SK-N-SH (cell line): ENCODE measurements around the gene ZNF620. TPM values are rescaled to one million over a fixed set of nuclear protein-coding genes. Genes with fewer than 3 reads are reported as not detected.

ENCODE experiments used
- CTCF ChIA-PET: fragments of 300-600, 350-600 bp; formaldehyde crosslinking; extraction: SDS; loops from one replicate; lab custom pipeline; 2021; lab: Yijun Ruan, JAX
- POLR2A ChIA-PET: fragments of 350-600 bp; sonication (Branson Sonifier 250); formaldehyde crosslinking; extraction: SDS; loops from one replicate; lab custom pipeline; 2020; ENCODE audit warnings: antibody characterized with exemption, inconsistent platforms; lab: Yijun Ruan, JAX
- DNase-seq: peaks from one replicate; pipeline ENCODE4 v3.0.0; 2012
- H2AFZ ChIP-seq: fragments of 200-600 bp; sonication (generic); 2 replicates; pipeline ENCODE4 v1.8.1; 2016; ENCODE audit warnings: antibody characterized with exemption, mild to moderate bottlenecking, low read depth
- H3F3A ChIP-seq: fragments of 200-600 bp; sonication (generic); replicated peaks from 2 replicates; pipeline ENCODE3; 2016; ENCODE audit warnings: antibody characterized with exemption, mild to moderate bottlenecking; ENCODE audit not compliant: insufficient read depth
- H3K27ac ChIP-seq, 2 experiments: fragments of 200-500 bp in 1 of 2; fragments of 200-600 bp in 1 of 2; sonication (Bioruptor generic) in 1 of 2; sonication (generic), shearing (Covaris generic) in 1 of 2; 2 replicates each; pipeline versions ENCODE4 v1.5.1 to v1.6.1; 2014 to 2016; ENCODE audit warnings: low read depth in 2 of 2, inconsistent platforms in 1 of 2, low read length in 1 of 2, mild to moderate bottlenecking in 1 of 2, mixed read lengths in 1 of 2
- H3K27me3 ChIP-seq: fragments of 200-600 bp; sonication (generic), shearing (Covaris generic); 2 replicates; pipeline ENCODE4 v1.6.1; 2016; ENCODE audit warnings: mixed run types; ENCODE audit not compliant: insufficient read depth
- H3K36me3 ChIP-seq, 2 experiments: fragments of 200-500 bp in 1 of 2; fragments of 200-600 bp in 1 of 2; sonication (Bioruptor generic) in 1 of 2; sonication (generic) in 1 of 2; replicated peaks in 1 of 2; 2 replicates each; pipeline versions ENCODE3 to v1.5.1; 2014 to 2016; ENCODE audit warnings: low read length in 1 of 2, mild to moderate bottlenecking in 1 of 2; ENCODE audit not compliant: insufficient read depth in 2 of 2, control insufficient read depth in 1 of 2
- H3K4me1 ChIP-seq, 2 experiments: fragments of 200-500 bp in 1 of 2; fragments of 200-600 bp in 1 of 2; sonication (Bioruptor generic) in 1 of 2; sonication (generic), shearing (Covaris generic) in 1 of 2; 2 replicates each; pipeline versions ENCODE4 v1.5.1 to v1.6.1; 2014 to 2016; ENCODE audit warnings: low read depth in 1 of 2, low read length in 1 of 2, mixed run types in 1 of 2; ENCODE audit not compliant: insufficient read depth in 2 of 2, control insufficient read depth in 1 of 2
- H3K4me2 ChIP-seq: fragments of 200-600 bp; sonication (generic), shearing (Covaris generic); 2 replicates; pipeline ENCODE4 v1.6.1; 2017; ENCODE audit warnings: mixed run types
- H3K4me3 ChIP-seq, 2 experiments: fragments of 200-500 bp in 1 of 2; fragments of 200-600 bp in 1 of 2; sonication (Bioruptor generic) in 1 of 2; sonication (generic), shearing (Covaris generic) in 1 of 2; 2 replicates each; pipeline versions ENCODE4 v1.5.1 to v1.8.1; 2014 to 2016; ENCODE audit warnings: low read depth in 2 of 2, inconsistent platforms in 1 of 2, low read length in 1 of 2, mild to moderate bottlenecking in 1 of 2, mixed read lengths in 1 of 2, moderate library complexity in 1 of 2
- H3K79me2 ChIP-seq: fragments of 200-600 bp; sonication (generic); 2 replicates; pipeline ENCODE4 v1.8.1; 2017; ENCODE audit warnings: mild to moderate bottlenecking; ENCODE audit not compliant: insufficient read depth
- H3K9ac ChIP-seq: fragments of 200-600 bp; sonication (generic); 2 replicates; pipeline ENCODE4 v1.6.1; 2017; ENCODE audit warnings: mixed run types
- H3K9me2 ChIP-seq: fragments of 200-600 bp; sonication (generic); 2 replicates; pipeline ENCODE4 v1.6.1; 2017; ENCODE audit warnings: mixed run types
- H3K9me3 ChIP-seq: fragments of 200-600 bp; sonication (generic); 2 replicates; pipeline ENCODE4 v1.6.1; 2017; ENCODE audit warnings: mixed run types, mild to moderate bottlenecking, moderate library complexity
- H4K20me1 ChIP-seq: fragments of 200-600 bp; sonication (generic); 2 replicates; pipeline ENCODE4 v1.6.1; 2017; ENCODE audit warnings: mild to moderate bottlenecking, mixed run types; ENCODE audit not compliant: insufficient read depth
- CHD2 ChIP-seq: fragments of 150-350 bp; IDR thresholded peaks from 2 replicates; pipeline ENCODE4 v1.6.1; 2018; ENCODE audit warnings: low read length; ENCODE audit not compliant: partially characterized antibody
- GABPA ChIP-seq: IDR thresholded peaks from 2 replicates; pipeline ENCODE4 v1.4.0; 2012; ENCODE audit warnings: low read depth, mild to moderate bottlenecking
- JUND ChIP-seq: IDR thresholded peaks from 2 replicates; pipeline ENCODE4 v1.4.0; 2012
- NFIC ChIP-seq: IDR thresholded peaks from 2 replicates; pipeline ENCODE4 v1.4.0; 2012; ENCODE audit warnings: borderline replicate concordance
- PBX3 ChIP-seq: IDR thresholded peaks from 2 replicates; pipeline ENCODE4; 2012
- POLR2AphosphoS5 ChIP-seq: IDR thresholded peaks from 2 replicates; pipeline ENCODE4 v1.6.1; 2012; ENCODE audit warnings: low read depth, low read length
- RAD21 ChIP-seq: IDR thresholded peaks from 2 replicates; pipeline ENCODE4 v1.6.1; 2012; ENCODE audit warnings: mild to moderate bottlenecking, low read length
- RCOR1 ChIP-seq: fragments of 150-350 bp; IDR thresholded peaks from 2 replicates; pipeline ENCODE4 v1.6.1; 2017; ENCODE audit warnings: antibody characterized with exemption, low read length
- RFX5 ChIP-seq: IDR thresholded peaks from 2 replicates; pipeline ENCODE4 v1.6.1; 2012; ENCODE audit warnings: mild to moderate bottlenecking, improper control_type of control experiment, low read length
- SIN3A ChIP-seq: IDR thresholded peaks from 2 replicates; pipeline ENCODE4 v1.6.1; 2012; ENCODE audit warnings: low read depth, mild to moderate bottlenecking, low read length, moderate library complexity, borderline replicate concordance
- TAF1 ChIP-seq: IDR thresholded peaks from 2 replicates; pipeline ENCODE4 v1.6.1; 2012; ENCODE audit warnings: low read depth, mild to moderate bottlenecking, low read length, moderate library complexity, borderline replicate concordance
- TCF12 ChIP-seq: IDR thresholded peaks from 2 replicates; pipeline ENCODE4 v1.4.0; 2012
- TEAD4 ChIP-seq: IDR thresholded peaks from 2 replicates; pipeline ENCODE4 v1.4.0; 2012; ENCODE audit warnings: mild to moderate bottlenecking, borderline replicate concordance; ENCODE audit not compliant: insufficient read depth
- USF1 ChIP-seq: IDR thresholded peaks from 2 replicates; pipeline ENCODE4 v1.4.0; 2012; ENCODE audit warnings: low read depth, borderline replicate concordance
- YY1 ChIP-seq: IDR thresholded peaks from 2 replicates; pipeline ENCODE4 v1.4.0; 2012; ENCODE audit warnings: low read depth, mild to moderate bottlenecking
- WGBS: methylation state at CpG from one replicate; pipeline ENCODE4 v1.1.6; 2017; ENCODE audit warnings: low lambda C conversion rate; 5-methylcytosine and 5-hydroxymethylcytosine counted together
- polyA plus RNA-seq, 3 experiments: library from polyadenylated mRNA; depleted of rRNA; stranded (reverse); fragments of >200 nt; gene quantifications; 2 replicates each; pipeline ENCODE4 v1.2.3, GENCODE V29; 2012
- TF ChIP-seq, protein P1 (sequence below): fragments of 200-600 bp; sonication (generic); IDR thresholded peaks from 2 replicates; pipeline ENCODE4 v1.6.1; 2017; ENCODE audit warnings: antibody characterized with exemption, mild to moderate bottlenecking, moderate library complexity
- TF ChIP-seq, protein P2 (sequence below): IDR thresholded peaks from 2 replicates; pipeline ENCODE4 v1.4.0; 2012; ENCODE audit warnings: low read depth

The ZNF620 gene
- polyA plus RNA-seq, 1 of the 3 experiments (the other 2 are of a cell fraction), result 2.0 TPM

DNA sequence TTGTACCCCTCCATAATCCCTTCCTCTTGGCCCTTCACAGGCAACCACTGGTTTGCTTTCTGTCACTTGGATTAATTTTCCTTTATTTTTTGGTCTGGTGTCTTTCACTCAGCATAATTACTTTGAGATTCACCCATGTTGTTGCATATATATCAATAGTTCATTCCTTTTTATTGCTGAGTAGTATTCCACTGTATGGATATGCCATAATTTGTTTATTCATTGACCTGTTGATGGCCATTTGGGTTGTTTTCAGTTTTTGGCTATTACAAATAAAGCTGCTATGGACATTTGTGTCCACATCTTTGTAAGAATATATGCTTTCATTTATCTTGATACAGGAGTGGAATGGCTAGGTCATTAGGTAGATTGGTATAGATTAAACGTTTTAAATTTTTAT is 13.0 kb downstream of the ZNF620 start (continued):
- no peak for TF ChIP-seq CHD2
- TF ChIP-seq RCOR1, result no peak

GRCh38 chr3:40521254-40521653 is 15.4 kb downstream of the ZNF620 start:
- ChIA-PET POLR2A (interaction anchor here (1.2 kb wide), 1 partner anchor 69 kb away, joined by 3 read pairs; no protein-coding TSS in a partner anchor), CTCF (no interaction called here)
- Histone ChIP-seq H4K20me1 (no peaks in the 10 kb centered on the region), H3K4me3 (no peak overlapping the region), H3K4me1 (peaks cover 2 to 7% of the 10 kb centered on the region in 2 experiments; a peak in 1 of 4 replicates), H3K9ac (no peak overlapping the region), H3K9me2 (no peaks in the 10 kb centered on the region), H3K9me3 (no peaks in the 10 kb centered on the region), H3K4me2 (no peak overlapping the region), H3K79me2 (peaks cover 14% of the 10 kb centered on the region; the same call in 1 of the 2 replicates), H3K27ac (no peak overlapping the region), H3F3A (peaks cover 4% of the 10 kb centered on the region), H3K36me3 (peaks cover 0 to 3% of the 10 kb centered on the region in 2 experiments), H2AFZ (no peak overlapping the region), H3K27me3 (no peaks in the 10 kb centered on the region)
- 90% methylated on average over 3 of the region's 3 CpGs for WGBS
- DNase-seq, result no peak
- no peak for TF ChIP-seq TCF12
- TF ChIP-seq NFIC, result no peak
- no peak for TF ChIP-seq POLR2AphosphoS5
- TF ChIP-seq GABPA, result no peak

GRCh38 chr3:40523781-40524180 is 17.9 kb downstream of the ZNF620 start:
- peak overlapping the region; percentile 98; the same call in 1 of the 2 replicates for H3K4me2 ChIP-seq

More at GRCh38 chr3:40523781-40524180, 17.9 kb downstream of the ZNF620 start:
- peak overlapping the region; percentile 73 to 86; a peak in 2 of 4 replicates for H3K27ac ChIP-seq
- peak overlapping the region; percentile 96 for H2AFZ ChIP-seq
- peaks cover 0 to 7% of the 10 kb centered on the region in 2 experiments; a peak in 1 of 4 replicates for H3K4me1 ChIP-seq
- ChIA-PET CTCF (interaction anchor here (1.1 to 2.5 kb wide), 3 partner anchors 18 to 1576 kb away, joined by 3 to 9 read pairs (median 7); partner anchors contain the start of gene ZNF620), POLR2A (interaction anchor here (1.3 to 3.6 kb wide), 4 partner anchors 9 to 676 kb away, joined by 4 to 45 read pairs (median 7); partner anchors contain the start of genes CTNNB1, RPL14 and ZNF620)
- TF ChIP-seq, protein P1, sequence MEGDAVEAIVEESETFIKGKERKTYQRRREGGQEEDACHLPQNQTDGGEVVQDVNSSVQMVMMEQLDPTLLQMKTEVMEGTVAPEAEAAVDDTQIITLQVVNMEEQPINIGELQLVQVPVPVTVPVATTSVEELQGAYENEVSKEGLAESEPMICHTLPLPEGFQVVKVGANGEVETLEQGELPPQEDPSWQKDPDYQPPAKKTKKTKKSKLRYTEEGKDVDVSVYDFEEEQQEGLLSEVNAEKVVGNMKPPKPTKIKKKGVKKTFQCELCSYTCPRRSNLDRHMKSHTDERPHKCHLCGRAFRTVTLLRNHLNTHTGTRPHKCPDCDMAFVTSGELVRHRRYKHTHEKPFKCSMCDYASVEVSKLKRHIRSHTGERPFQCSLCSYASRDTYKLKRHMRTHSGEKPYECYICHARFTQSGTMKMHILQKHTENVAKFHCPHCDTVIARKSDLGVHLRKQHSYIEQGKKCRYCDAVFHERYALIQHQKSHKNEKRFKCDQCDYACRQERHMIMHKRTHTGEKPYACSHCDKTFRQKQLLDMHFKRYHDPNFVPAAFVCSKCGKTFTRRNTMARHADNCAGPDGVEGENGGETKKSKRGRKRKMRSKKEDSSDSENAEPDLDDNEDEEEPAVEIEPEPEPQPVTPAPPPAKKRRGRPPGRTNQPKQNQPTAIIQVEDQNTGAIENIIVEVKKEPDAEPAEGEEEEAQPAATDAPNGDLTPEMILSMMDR, result no peak
- no peak for TF ChIP-seq JUND
- TF ChIP-seq YY1, result no peak
- no peak for TF ChIP-seq TAF1
- no peak for TF ChIP-seq RCOR1
- TF ChIP-seq CHD2, result no peak
- no peak for TF ChIP-seq SIN3A
- no peak for TF ChIP-seq RAD21
- TF ChIP-seq RFX5, result no peak
- TF ChIP-seq PBX3, result no peak
- TF ChIP-seq, protein P2, sequence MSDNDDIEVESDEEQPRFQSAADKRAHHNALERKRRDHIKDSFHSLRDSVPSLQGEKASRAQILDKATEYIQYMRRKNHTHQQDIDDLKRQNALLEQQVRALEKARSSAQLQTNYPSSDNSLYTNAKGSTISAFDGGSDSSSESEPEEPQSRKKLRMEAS, result no peak
- TF ChIP-seq USF1, result no peak
- TF ChIP-seq TEAD4, result no peak
- no peak for TF ChIP-seq GABPA
- H3K36me3 ChIP-seq, result peaks cover 13 to 26% of the 10 kb centered on the region in 2 experiments
- H3K27me3 ChIP-seq, result no peaks in the 10 kb centered on the region
- peak; percentile 20 for DNase-seq
- peaks cover 35% of the 10 kb centered on the region for H3K79me2 ChIP-seq
- no peaks in the 10 kb centered on the region for H4K20me1 ChIP-seq
- H3K4me3 ChIP-seq, result peak overlapping the region in 1 of 2 experiments; percentile 87; a peak in 1 of 4 replicates
- no peaks in the 10 kb centered on the region for H3K9me2 ChIP-seq
- H3K9ac ChIP-seq, result peak overlapping the region; percentile 97; the same call in 1 of the 2 replicates
- H3K9me3 ChIP-seq, result no peaks in the 10 kb centered on the region
- WGBS, result 95% methylated on average over 2 of the region's 2 CpGs
- peaks cover 4% of the 10 kb centered on the region for H3F3A ChIP-seq
